A549 (cell line): ENCODE results near the gene PCYT1A.

Source experiments
- CTCF ChIP-seq: fragments of >200 bp; sonication (Bioruptor Twin); formaldehyde crosslinking; IDR thresholded peaks from 3 replicates; pipeline ENCODE4 v1.5.1; 2016
- KDM5A ChIP-seq: fragments of 200-600 bp; sonication (generic); IDR thresholded peaks from 2 replicates; pipeline ENCODE4 v1.6.1; 2016; ENCODE audit warnings: antibody characterized with exemption, mild to moderate bottlenecking
- MYC ChIP-seq: IDR thresholded peaks from 2 replicates; pipeline ENCODE4 v1.6.1; 2012; ENCODE audit warnings: mild to moderate bottlenecking, inconsistent platforms, low read length, improper control_type of control experiment, borderline replicate concordance
- POLR2A ChIP-seq: IDR thresholded peaks from 2 replicates; pipeline ENCODE4 v1.6.1; 2012; ENCODE audit warnings: mild to moderate bottlenecking, low read length
- RAD21 ChIP-seq, 2 experiments: fragments of >200 bp in 1 of 2; sonication (Bioruptor Twin) in 1 of 2; formaldehyde crosslinking in 1 of 2; IDR thresholded peaks in 1 of 2; conservative IDR thresholded peaks in 1 of 2; 2 replicates in 1 of 2; 3 replicates in 1 of 2; pipeline ENCODE4 v1.6.1; 2012 to 2018; ENCODE audit warnings: inconsistent platforms in 1 of 2

GRCh38 chr3:196194542-196194915, 93.0 kb downstream of the PCYT1A start:
- TF ChIP-seq CTCF (no peak), POLR2A (no peak), KDM5A (no peak), RAD21 (conservative IDR thresholded peaks at IDR 0.05 in 1 of 2, IDR thresholded peaks at IDR 0.05 in 1 of 2) (no peak), MYC (no peak)
